Measurements from ENCODE around the gene MAK.

DNA sequence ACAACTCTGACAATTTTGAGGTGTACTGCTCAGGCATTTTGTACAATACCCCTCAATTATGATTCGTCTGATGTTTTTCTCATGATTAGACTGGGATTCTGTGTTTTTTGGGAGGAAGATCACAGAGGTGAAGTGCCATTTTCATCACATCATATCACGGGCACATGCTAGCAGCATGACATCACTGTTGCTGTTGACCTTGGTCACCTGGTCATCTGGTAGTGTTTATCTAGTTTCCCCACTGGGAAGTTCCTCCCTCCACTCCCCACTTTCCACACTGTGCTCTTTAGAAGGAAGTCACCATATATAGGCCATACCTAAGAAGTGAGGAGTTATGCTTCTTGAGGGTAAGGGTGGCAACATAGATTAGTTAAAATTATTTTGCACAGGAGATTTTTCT, 22.7 kb upstream of the MAK start:
- TF ChIP-seq CTCF (IDR thresholded peaks at IDR 0.05), result no peak
- TF ChIP-seq POLR2A (IDR thresholded peaks at IDR 0.05), result no peak

Data from esophagus squamous epithelium (tissue), 4 donors.